Astrocyte (in vitro differentiated cells and primary cell): ENCODE measurements around the gene NRIP1.

Experiments
- CTCF ChIP-seq: IDR thresholded peaks from 2 replicates; pipeline ENCODE4 v1.5.1; 2011; ENCODE audit warnings: low read depth, mild to moderate bottlenecking, inconsistent platforms, low read length, moderate library complexity; ENCODE audit not compliant: insufficient read depth
- EZH2 ChIP-seq: IDR thresholded peaks from 2 replicates; pipeline ENCODE4 v1.6.1; 2012; ENCODE audit warnings: mild to moderate bottlenecking, low read length, inconsistent platforms; ENCODE audit not compliant: insufficient read depth

GRCh38 chr21:15001857-15002606 lies 62.8 kb downstream of the NRIP1 start:
- TF ChIP-seq CTCF (no peak), EZH2 (no peak)
